ENCODE data around the gene RYK.

DNA sequence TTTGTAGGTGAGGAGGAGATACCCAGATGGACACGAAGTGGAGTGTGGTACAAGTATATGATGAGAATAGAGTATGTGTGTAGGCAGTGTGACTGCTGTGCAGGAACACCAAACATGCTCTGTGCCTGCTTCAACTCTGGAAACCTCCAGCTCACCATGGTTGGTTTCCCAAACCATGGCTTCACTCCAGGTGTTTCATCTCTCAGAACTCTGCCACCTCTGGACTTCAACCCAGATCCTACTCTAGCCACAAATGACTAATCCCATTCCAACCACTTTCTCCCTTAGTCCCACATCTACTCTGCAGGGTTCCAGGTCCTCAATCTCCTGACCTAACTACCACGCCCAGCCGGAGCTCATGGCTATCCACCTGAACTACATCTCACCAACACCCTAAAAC, 102.1 kb downstream of the RYK start:
- TF ChIP-seq, protein P1, sequence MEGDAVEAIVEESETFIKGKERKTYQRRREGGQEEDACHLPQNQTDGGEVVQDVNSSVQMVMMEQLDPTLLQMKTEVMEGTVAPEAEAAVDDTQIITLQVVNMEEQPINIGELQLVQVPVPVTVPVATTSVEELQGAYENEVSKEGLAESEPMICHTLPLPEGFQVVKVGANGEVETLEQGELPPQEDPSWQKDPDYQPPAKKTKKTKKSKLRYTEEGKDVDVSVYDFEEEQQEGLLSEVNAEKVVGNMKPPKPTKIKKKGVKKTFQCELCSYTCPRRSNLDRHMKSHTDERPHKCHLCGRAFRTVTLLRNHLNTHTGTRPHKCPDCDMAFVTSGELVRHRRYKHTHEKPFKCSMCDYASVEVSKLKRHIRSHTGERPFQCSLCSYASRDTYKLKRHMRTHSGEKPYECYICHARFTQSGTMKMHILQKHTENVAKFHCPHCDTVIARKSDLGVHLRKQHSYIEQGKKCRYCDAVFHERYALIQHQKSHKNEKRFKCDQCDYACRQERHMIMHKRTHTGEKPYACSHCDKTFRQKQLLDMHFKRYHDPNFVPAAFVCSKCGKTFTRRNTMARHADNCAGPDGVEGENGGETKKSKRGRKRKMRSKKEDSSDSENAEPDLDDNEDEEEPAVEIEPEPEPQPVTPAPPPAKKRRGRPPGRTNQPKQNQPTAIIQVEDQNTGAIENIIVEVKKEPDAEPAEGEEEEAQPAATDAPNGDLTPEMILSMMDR (IDR thresholded peaks at IDR 0.05): no peak
- no peak for TF ChIP-seq POLR2A (IDR thresholded peaks at IDR 0.05)
